Thyroid gland (tissue), 4 donors: ENCODE data around the gene TLX2.

Experiments
- POLR2A ChIP-seq, 2 donors: fragments of 450-650 bp; IDR thresholded peaks; one replicate each; pipeline ENCODE4 v1.6.1; 2017; ENCODE audit warnings: antibody characterized with exemption in 2 of 2, mild to moderate bottlenecking in 2 of 2, moderate library complexity in 1 of 2
- TF ChIP-seq, protein P1 (sequence below), 6 experiments: fragments of 200-600 bp in 3 of 6; fragments of 450-650 bp in 3 of 6; sonication (generic) in 3 of 6; IDR thresholded peaks; one replicate each; pipeline ENCODE4 v1.5.1; 2016 to 2019; ENCODE audit warnings: antibody characterized with exemption in 6 of 6, mild to moderate bottlenecking in 2 of 6, inconsistent platforms in 1 of 6, moderate library complexity in 1 of 6

GRCh38 chr2:74524005-74524404, 9.8 kb downstream of the TLX2 start:
- TF ChIP-seq, protein P1, sequence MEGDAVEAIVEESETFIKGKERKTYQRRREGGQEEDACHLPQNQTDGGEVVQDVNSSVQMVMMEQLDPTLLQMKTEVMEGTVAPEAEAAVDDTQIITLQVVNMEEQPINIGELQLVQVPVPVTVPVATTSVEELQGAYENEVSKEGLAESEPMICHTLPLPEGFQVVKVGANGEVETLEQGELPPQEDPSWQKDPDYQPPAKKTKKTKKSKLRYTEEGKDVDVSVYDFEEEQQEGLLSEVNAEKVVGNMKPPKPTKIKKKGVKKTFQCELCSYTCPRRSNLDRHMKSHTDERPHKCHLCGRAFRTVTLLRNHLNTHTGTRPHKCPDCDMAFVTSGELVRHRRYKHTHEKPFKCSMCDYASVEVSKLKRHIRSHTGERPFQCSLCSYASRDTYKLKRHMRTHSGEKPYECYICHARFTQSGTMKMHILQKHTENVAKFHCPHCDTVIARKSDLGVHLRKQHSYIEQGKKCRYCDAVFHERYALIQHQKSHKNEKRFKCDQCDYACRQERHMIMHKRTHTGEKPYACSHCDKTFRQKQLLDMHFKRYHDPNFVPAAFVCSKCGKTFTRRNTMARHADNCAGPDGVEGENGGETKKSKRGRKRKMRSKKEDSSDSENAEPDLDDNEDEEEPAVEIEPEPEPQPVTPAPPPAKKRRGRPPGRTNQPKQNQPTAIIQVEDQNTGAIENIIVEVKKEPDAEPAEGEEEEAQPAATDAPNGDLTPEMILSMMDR (IDR thresholded peaks at IDR 0.05) = no peak
- TF ChIP-seq POLR2A (IDR thresholded peaks at IDR 0.05) = no peak
